MM.1S (cell line): ENCODE measurements around the gene MGAT4B.

Experiments used
- CTCF ChIP-seq: fragments of 300-600 bp; sonication (generic); IDR thresholded peaks from 2 replicates; pipeline ENCODE4 v1.5.1; 2016; ENCODE audit warnings: antibody characterized with exemption, low read length, mixed read lengths
- EZH2 ChIP-seq: fragments of 300-600 bp; sonication (generic); optimal IDR thresholded peaks from 2 replicates; pipeline ENCODE3; 2017; ENCODE audit warnings: low read depth, mild to moderate bottlenecking, antibody characterized with exemption, low read length, mixed read lengths
- EZH2phosphoT487 ChIP-seq: fragments of 300-600 bp; sonication (generic); IDR thresholded peaks from 2 replicates; pipeline ENCODE4 v1.6.1; 2018; ENCODE audit warnings: antibody characterized with exemption, low read length

GRCh38 chr5:179776411-179776938 is 30.2 kb downstream of the MGAT4B start:
- TF ChIP-seq CTCF, result no peak
- no peak for TF ChIP-seq EZH2phosphoT487
- no peak for TF ChIP-seq EZH2
